Lower leg skin (tissue), 3 donors: ENCODE measurements around the gene SNRNP200.

ENCODE experiments used
- CTCF ChIP-seq, 3 donors: fragments of 450-650 bp; IDR thresholded peaks; one replicate each; pipeline ENCODE4 v1.5.1; 2016; ENCODE audit warnings: antibody characterized with exemption in 3 of 3, mild to moderate bottlenecking in 3 of 3, moderate library complexity in 2 of 3
- POLR2A ChIP-seq, 2 donors: fragments of 450-650 bp; IDR thresholded peaks; one replicate each; pipeline ENCODE4 v1.6.1; 2016 to 2017; ENCODE audit warnings: antibody characterized with exemption in 2 of 2, mild to moderate bottlenecking in 1 of 2, moderate library complexity in 1 of 2

DNA sequence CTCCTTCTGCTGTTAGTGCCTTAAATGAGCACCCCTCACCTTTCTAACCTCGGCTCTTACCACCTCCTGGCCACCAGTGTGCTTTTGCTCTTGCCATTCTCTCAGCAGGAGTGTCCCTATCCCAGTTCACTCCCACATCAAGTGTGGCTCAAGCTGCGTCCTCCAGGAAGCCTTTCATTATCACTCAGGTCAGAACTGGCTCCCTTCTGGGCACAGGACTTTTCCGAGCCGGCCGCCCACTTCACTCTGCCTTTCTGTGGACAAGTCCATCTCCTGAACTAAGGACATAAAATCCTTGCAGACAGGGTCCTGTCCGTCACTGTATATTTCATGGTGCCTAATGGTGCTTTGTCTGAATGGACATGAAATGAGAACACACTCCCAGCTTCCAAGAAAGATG lies 55.2 kb downstream of the SNRNP200 start:
- TF ChIP-seq CTCF (IDR thresholded peaks at IDR 0.05): no peak
- no peak for TF ChIP-seq POLR2A (IDR thresholded peaks at IDR 0.05)
